HCT116 (cell line): ENCODE data around the gene CDS1. TPM values are rescaled to one million over a fixed set of nuclear protein-coding genes. Genes with fewer than 3 reads are reported as not detected.

Experiments
- ATAC-seq: fragments of 200-7000 bp; cut with Tn5 transposase; 2 replicates; pipeline ENCODE4 v1.9.1; 2020; ENCODE audit warnings: mild to moderate bottlenecking, moderate library complexity
- BruUV-seq: library from RNA; stranded (reverse); fragments of 400-500 nt; replicated peaks from 2 replicates; lab custom pipeline; 2021; lab: Mats Ljungman, UMichigan
- CTCF ChIA-PET: fragments of 300-600 bp; sonication (Branson Sonifier 250); formaldehyde crosslinking; loops from one replicate; lab custom pipeline; 2021; ENCODE audit warnings: antibody characterized with exemption; lab: Charles Lee
- POLR2A ChIA-PET: fragments of 300-600, 350-600 bp; sonication (Branson Sonifier 250); formaldehyde crosslinking; loops from one replicate; lab custom pipeline; 2021; ENCODE audit warnings: antibody characterized with exemption; lab: Charles Lee
- RAD21 ChIA-PET, 2 experiments: fragments of 300-600 bp; sonication (Branson Sonifier 250); formaldehyde crosslinking; loops; one replicate each; lab custom pipeline; 2023; ENCODE audit warnings: low total read pairs in 2 of 2; ENCODE audit not compliant: uncharacterized antibody in 2 of 2, unreplicated experiment in 2 of 2, low non-redundant PET in 1 of 2; lab: Charles Lee
- DNase-seq: peaks from one replicate; pipeline ENCODE4 v3.0.0-alpha.2; 2010; ENCODE audit warnings: low read depth, low spot score
- H2AFZ ChIP-seq: fragments of 200-600 bp; shearing (Covaris generic), sonication (generic); 2 replicates; pipeline ENCODE4 v1.6.1; 2017; ENCODE audit warnings: low read depth, mixed run types, mixed read lengths, antibody characterized with exemption, low read length; ENCODE audit not compliant: poor library complexity, severe bottlenecking
- H3K27ac ChIP-seq: 2 replicates; pipeline ENCODE4 v1.5.1; 2012; ENCODE audit warnings: low read depth, low read length
- H3K27me3 ChIP-seq: fragments of 200-600 bp; sonication (generic); 2 replicates; pipeline ENCODE4 v1.6.1; 2016; ENCODE audit warnings: mixed run types, low read length, mixed read lengths; ENCODE audit not compliant: insufficient read depth
- H3K36me3 ChIP-seq, 2 experiments: fragments of 200-500 bp in 1 of 2; fragments of 200-600 bp in 1 of 2; sonication (Bioruptor generic) in 1 of 2; sonication (generic) in 1 of 2; 2 replicates each; pipeline versions ENCODE4 v1.5.1 to v1.6.1; 2014 to 2016; ENCODE audit warnings: low read length in 2 of 2, inconsistent platforms in 1 of 2, mixed read lengths in 1 of 2, mixed run types in 1 of 2; ENCODE audit not compliant: insufficient read depth in 2 of 2, control insufficient read depth in 1 of 2
- H3K4me1 ChIP-seq, 2 experiments: fragments of 200-600 bp in 1 of 2; sonication (generic) in 1 of 2; 2 replicates each; pipeline versions ENCODE4 v1.5.1 to v1.6.1; 2012 to 2017; ENCODE audit warnings: low read length in 2 of 2, inconsistent platforms in 1 of 2, mild to moderate bottlenecking in 1 of 2, mixed read lengths in 1 of 2, mixed run types in 1 of 2, moderate library complexity in 1 of 2; ENCODE audit not compliant: insufficient read depth in 2 of 2, control insufficient read depth in 1 of 2
- H3K4me2 ChIP-seq: fragments of 200-600 bp; sonication (generic); 2 replicates; pipeline ENCODE4 v1.6.1; 2017; ENCODE audit warnings: mixed run types, low read length, mixed read lengths
- H3K4me3 ChIP-seq, 2 experiments: fragments of 200-600 bp in 1 of 2; sonication (generic) in 1 of 2; replicated peaks in 1 of 2; 2 replicates each; pipeline ENCODE4 v1.5.1; 2011 to 2016; ENCODE audit warnings: low read length in 2 of 2, control low read depth in 1 of 2, low read depth in 1 of 2, mild to moderate bottlenecking in 1 of 2, mixed read lengths in 1 of 2, mixed run types in 1 of 2
- H3K79me2 ChIP-seq: fragments of 200-600 bp; sonication (generic); 2 replicates; pipeline ENCODE4 v1.6.1; 2017; ENCODE audit warnings: mild to moderate bottlenecking, mixed run types, low read length, moderate library complexity, mixed read lengths; ENCODE audit not compliant: insufficient read depth
- H3K9ac ChIP-seq: fragments of 200-600 bp; sonication (generic); 2 replicates; pipeline ENCODE4 v1.6.1; 2016; ENCODE audit warnings: low read length, mixed read lengths
- H3K9me2 ChIP-seq: fragments of 200-600 bp; sonication (generic), shearing (Covaris generic); 2 replicates; pipeline ENCODE4 v1.6.1; 2017; ENCODE audit warnings: mixed run types, mild to moderate bottlenecking, moderate library complexity; ENCODE audit not compliant: insufficient read depth
- H3K9me3 ChIP-seq, 2 experiments: fragments of 200-500 bp in 1 of 2; fragments of 200-600 bp in 1 of 2; sonication (Bioruptor generic) in 1 of 2; sonication (generic) in 1 of 2; 2 replicates each; pipeline ENCODE4 v1.6.1; 2014 to 2017; ENCODE audit warnings: low read length in 2 of 2, mixed read lengths in 2 of 2, inconsistent platforms in 1 of 2, low read depth in 1 of 2, mild to moderate bottlenecking in 1 of 2, mixed run types in 1 of 2, moderate library complexity in 1 of 2; ENCODE audit not compliant: control insufficient read depth in 1 of 2, insufficient read depth in 1 of 2
- H4K20me1 ChIP-seq: fragments of 200-600 bp; sonication (generic), shearing (Covaris generic); 2 replicates; pipeline ENCODE4 v1.6.1; 2017; ENCODE audit warnings: mixed run types, mild to moderate bottlenecking, moderate library complexity; ENCODE audit not compliant: insufficient read depth
- CBX3 ChIP-seq: IDR thresholded peaks from 2 replicates; pipeline ENCODE4 v1.6.1; 2012; ENCODE audit warnings: low read depth
- CEBPB ChIP-seq: IDR thresholded peaks from 2 replicates; pipeline ENCODE4 v1.6.1; 2012; ENCODE audit warnings: low read depth
- EGR1 ChIP-seq: IDR thresholded peaks from 2 replicates; pipeline ENCODE4 v1.6.1; 2012; ENCODE audit warnings: low read depth
- EZH2 ChIP-seq: fragments of 200-600 bp; sonication (generic); IDR thresholded peaks from 2 replicates; pipeline ENCODE4 v1.6.1; 2017; ENCODE audit warnings: antibody characterized with exemption, mixed run types
- EZH2phosphoT487 ChIP-seq: fragments of 200-600 bp; IDR thresholded peaks from 2 replicates; pipeline ENCODE4 v1.6.1; 2018; ENCODE audit warnings: antibody characterized with exemption, borderline replicate concordance
- FOSL1 ChIP-seq: IDR thresholded peaks from 2 replicates; pipeline ENCODE4 v1.6.1; 2012; ENCODE audit warnings: low read depth
- RAD21 ChIP-seq: IDR thresholded peaks from 2 replicates; pipeline ENCODE4 v1.6.1; 2012; ENCODE audit warnings: low read depth, mild to moderate bottlenecking
- SIN3A ChIP-seq: IDR thresholded peaks from 2 replicates; pipeline ENCODE4 v1.6.1; 2012; ENCODE audit warnings: low read depth
- SP1 ChIP-seq: IDR thresholded peaks from 2 replicates; pipeline ENCODE4 v1.6.1; 2012; ENCODE audit warnings: low read depth
- SRF ChIP-seq: IDR thresholded peaks from 2 replicates; pipeline ENCODE4 v1.6.1; 2012; ENCODE audit warnings: low read depth
- TCF7L2 ChIP-seq: IDR thresholded peaks from 2 replicates; pipeline ENCODE4 v1.7.0; 2011; ENCODE audit warnings: borderline replicate concordance, inconsistent platforms; ENCODE audit not compliant: insufficient read depth, insufficient read length; ENCODE audit errors: extremely low read depth
- ZFX ChIP-seq: fragments of 450-650 bp; IDR thresholded peaks from 2 replicates; pipeline ENCODE4 v1.6.1; 2017
- intact Hi-C: fragments of 100-400 bp; cut with micrococcal nuclease; formaldehyde crosslinking; loops from 2 replicates; pipeline ENCODE4 v1.10.0; 2022
- total RNA-seq: library from RNA; stranded (reverse); gene quantifications from one replicate; pipeline ENCODE4 v1.2.1, GENCODE V29; 2021; ENCODE audit not compliant: unreplicated experiment
- TF ChIP-seq, protein P1 (sequence below), 3 experiments: fragments of 200-600 bp in 1 of 3; sonication (generic) in 1 of 3; IDR thresholded peaks in 2 of 3; conservative IDR thresholded peaks in 1 of 3; 2 replicates each; pipeline ENCODE4 v1.5.1; 2012 to 2017; ENCODE audit warnings: low read depth in 2 of 3, low read length in 2 of 3, antibody characterized with exemption in 1 of 3, borderline replicate concordance in 1 of 3, control low read depth in 1 of 3, mild to moderate bottlenecking in 1 of 3, mixed read lengths in 1 of 3, mixed run types in 1 of 3, moderate library complexity in 1 of 3; ENCODE audit not compliant: insufficient read depth in 1 of 3
- TF ChIP-seq, protein P2 (sequence below): IDR thresholded peaks from 2 replicates; pipeline ENCODE4 v1.6.1; 2012
- TF ChIP-seq, protein P3 (sequence below): IDR thresholded peaks from 2 replicates; pipeline ENCODE4 v1.6.1; 2011; ENCODE audit warnings: mild to moderate bottlenecking, low read length, moderate library complexity; ENCODE audit not compliant: insufficient replicate concordance; ENCODE audit errors: extremely low read depth
- TF ChIP-seq, protein P4 (sequence below): IDR thresholded peaks from 2 replicates; pipeline ENCODE4 v1.6.1; 2012; ENCODE audit warnings: low read depth
- TF ChIP-seq, protein P5 (sequence below): IDR thresholded peaks from 2 replicates; pipeline ENCODE4 v1.6.1; 2012

Gene CDS1
- total RNA-seq, 1 experiment from 2014 or later: 14.6 TPM

DNA sequence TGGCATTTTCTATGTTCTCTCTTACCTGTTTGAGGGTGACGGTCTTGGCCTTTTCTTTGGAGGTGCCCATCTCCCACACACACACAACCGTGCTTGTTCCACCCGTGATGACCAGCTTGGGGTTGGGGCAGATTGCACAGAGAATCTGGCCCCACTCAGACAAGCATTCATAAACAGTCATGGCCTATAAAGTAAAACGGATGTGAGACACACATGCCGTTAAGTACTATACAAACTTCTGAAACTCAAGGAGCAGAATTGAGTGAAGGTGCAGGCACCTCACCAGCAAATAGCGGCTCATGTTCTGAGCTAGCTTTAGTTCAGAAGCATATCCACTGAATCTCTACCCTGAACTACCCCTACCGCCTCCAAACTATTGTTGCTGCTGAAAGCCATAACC, 107.6 kb downstream of the CDS1 start:
- H3K79me2 ChIP-seq: no peaks in the 10 kb centered on the region
- peak overlapping the region; percentile 52; the same call in 1 of the 2 replicates for H3K27ac ChIP-seq
- BruUV-seq: no TSS peak
- CTCF ChIA-PET: interaction anchor here (0.8 kb wide), 1 partner anchor 112 kb away, joined by 6 read pairs; no protein-coding TSS in a partner anchor
- intact Hi-C loops: loop anchor here (5.0 kb wide), 1 partner anchor 108 kb away; the partner anchor contains the start of gene CDS1
- no peak for DNase-seq
- no peak overlapping the region for H2AFZ ChIP-seq
- no peaks in the 10 kb centered on the region for H3K9me3 ChIP-seq
- RAD21 ChIA-PET: no interaction called here
- no peaks in the 10 kb centered on the region for H3K9me2 ChIP-seq
- peak overlapping the region in 1 of 2 experiments; percentile 31; a peak in 1 of 4 replicates for H3K4me3 ChIP-seq
- H3K36me3 ChIP-seq: peaks cover 0 to 2% of the 10 kb centered on the region in 2 experiments; a peak in 1 of 4 replicates
- H3K9ac ChIP-seq: peak overlapping the region; percentile 7; the same call in 1 of the 2 replicates
- peaks cover 20 to 33% of the 10 kb centered on the region in 2 experiments for H3K4me1 ChIP-seq
- ATAC-seq: no peak
- peak overlapping the region; percentile 70 for H3K4me2 ChIP-seq
- TF ChIP-seq RAD21 (no peak), SP1 (no peak), SIN3A (no peak), ZFX (no peak), CEBPB (no peak), EZH2phosphoT487 (no peak), TCF7L2 (no peak), EGR1 (no peak), FOSL1 (no peak), SRF (no peak), EZH2 (no peak), CBX3 (no peak)
- TF ChIP-seq, protein P1, sequence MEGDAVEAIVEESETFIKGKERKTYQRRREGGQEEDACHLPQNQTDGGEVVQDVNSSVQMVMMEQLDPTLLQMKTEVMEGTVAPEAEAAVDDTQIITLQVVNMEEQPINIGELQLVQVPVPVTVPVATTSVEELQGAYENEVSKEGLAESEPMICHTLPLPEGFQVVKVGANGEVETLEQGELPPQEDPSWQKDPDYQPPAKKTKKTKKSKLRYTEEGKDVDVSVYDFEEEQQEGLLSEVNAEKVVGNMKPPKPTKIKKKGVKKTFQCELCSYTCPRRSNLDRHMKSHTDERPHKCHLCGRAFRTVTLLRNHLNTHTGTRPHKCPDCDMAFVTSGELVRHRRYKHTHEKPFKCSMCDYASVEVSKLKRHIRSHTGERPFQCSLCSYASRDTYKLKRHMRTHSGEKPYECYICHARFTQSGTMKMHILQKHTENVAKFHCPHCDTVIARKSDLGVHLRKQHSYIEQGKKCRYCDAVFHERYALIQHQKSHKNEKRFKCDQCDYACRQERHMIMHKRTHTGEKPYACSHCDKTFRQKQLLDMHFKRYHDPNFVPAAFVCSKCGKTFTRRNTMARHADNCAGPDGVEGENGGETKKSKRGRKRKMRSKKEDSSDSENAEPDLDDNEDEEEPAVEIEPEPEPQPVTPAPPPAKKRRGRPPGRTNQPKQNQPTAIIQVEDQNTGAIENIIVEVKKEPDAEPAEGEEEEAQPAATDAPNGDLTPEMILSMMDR (IDR thresholded peaks at IDR 0.05 in 2 of 3, conservative IDR thresholded peaks at IDR 0.05 in 1 of 3; ENCODE audit: borderline replicate concordance in 1 of 3, insufficient read depth in 1 of 3, low read depth in 2 of 3, low read length in 2 of 3): no peak
- TF ChIP-seq, protein P2, sequence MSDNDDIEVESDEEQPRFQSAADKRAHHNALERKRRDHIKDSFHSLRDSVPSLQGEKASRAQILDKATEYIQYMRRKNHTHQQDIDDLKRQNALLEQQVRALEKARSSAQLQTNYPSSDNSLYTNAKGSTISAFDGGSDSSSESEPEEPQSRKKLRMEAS: no peak
- TF ChIP-seq, protein P3, sequence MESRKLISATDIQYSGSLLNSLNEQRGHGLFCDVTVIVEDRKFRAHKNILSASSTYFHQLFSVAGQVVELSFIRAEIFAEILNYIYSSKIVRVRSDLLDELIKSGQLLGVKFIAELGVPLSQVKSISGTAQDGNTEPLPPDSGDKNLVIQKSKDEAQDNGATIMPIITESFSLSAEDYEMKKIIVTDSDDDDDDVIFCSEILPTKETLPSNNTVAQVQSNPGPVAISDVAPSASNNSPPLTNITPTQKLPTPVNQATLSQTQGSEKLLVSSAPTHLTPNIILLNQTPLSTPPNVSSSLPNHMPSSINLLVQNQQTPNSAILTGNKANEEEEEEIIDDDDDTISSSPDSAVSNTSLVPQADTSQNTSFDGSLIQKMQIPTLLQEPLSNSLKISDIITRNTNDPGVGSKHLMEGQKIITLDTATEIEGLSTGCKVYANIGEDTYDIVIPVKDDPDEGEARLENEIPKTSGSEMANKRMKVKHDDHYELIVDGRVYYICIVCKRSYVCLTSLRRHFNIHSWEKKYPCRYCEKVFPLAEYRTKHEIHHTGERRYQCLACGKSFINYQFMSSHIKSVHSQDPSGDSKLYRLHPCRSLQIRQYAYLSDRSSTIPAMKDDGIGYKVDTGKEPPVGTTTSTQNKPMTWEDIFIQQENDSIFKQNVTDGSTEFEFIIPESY: no peak
- TF ChIP-seq, protein P4, sequence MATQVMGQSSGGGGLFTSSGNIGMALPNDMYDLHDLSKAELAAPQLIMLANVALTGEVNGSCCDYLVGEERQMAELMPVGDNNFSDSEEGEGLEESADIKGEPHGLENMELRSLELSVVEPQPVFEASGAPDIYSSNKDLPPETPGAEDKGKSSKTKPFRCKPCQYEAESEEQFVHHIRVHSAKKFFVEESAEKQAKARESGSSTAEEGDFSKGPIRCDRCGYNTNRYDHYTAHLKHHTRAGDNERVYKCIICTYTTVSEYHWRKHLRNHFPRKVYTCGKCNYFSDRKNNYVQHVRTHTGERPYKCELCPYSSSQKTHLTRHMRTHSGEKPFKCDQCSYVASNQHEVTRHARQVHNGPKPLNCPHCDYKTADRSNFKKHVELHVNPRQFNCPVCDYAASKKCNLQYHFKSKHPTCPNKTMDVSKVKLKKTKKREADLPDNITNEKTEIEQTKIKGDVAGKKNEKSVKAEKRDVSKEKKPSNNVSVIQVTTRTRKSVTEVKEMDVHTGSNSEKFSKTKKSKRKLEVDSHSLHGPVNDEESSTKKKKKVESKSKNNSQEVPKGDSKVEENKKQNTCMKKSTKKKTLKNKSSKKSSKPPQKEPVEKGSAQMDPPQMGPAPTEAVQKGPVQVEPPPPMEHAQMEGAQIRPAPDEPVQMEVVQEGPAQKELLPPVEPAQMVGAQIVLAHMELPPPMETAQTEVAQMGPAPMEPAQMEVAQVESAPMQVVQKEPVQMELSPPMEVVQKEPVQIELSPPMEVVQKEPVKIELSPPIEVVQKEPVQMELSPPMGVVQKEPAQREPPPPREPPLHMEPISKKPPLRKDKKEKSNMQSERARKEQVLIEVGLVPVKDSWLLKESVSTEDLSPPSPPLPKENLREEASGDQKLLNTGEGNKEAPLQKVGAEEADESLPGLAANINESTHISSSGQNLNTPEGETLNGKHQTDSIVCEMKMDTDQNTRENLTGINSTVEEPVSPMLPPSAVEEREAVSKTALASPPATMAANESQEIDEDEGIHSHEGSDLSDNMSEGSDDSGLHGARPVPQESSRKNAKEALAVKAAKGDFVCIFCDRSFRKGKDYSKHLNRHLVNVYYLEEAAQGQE: no peak
- TF ChIP-seq, protein P5, sequence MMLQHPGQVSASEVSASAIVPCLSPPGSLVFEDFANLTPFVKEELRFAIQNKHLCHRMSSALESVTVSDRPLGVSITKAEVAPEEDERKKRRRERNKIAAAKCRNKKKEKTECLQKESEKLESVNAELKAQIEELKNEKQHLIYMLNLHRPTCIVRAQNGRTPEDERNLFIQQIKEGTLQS: no peak
- TF ChIP-seq, all 23 proteins: peak for 0
- POLR2A ChIA-PET: interaction anchor here (1.2 kb wide), 1 partner anchor 9 kb away, joined by 5 read pairs; no protein-coding TSS in a partner anchor
- H4K20me1 ChIP-seq: peaks cover 7% of the 10 kb centered on the region; the same call in 1 of the 2 replicates
- H3K27me3 ChIP-seq: no peaks in the 10 kb centered on the region
